Duodenal mucosa (tissue), 2 donors: Measurements from ENCODE around the gene SULT2B1.

Experiments used
- H3K27ac ChIP-seq: one replicate; pipeline ENCODE4 v1.7.0; 2013; ENCODE audit warnings: low read depth, low read length
- H3K27me3 ChIP-seq, 2 donors: one replicate each; pipeline ENCODE4 v1.7.0; 2013; ENCODE audit warnings: low read length in 2 of 2, control low read depth in 1 of 2; ENCODE audit not compliant: insufficient read depth in 2 of 2, control insufficient read depth in 1 of 2
- H3K36me3 ChIP-seq, 2 donors: one replicate each; pipeline ENCODE4 v1.7.0; 2013; ENCODE audit warnings: low read length in 2 of 2, control low read depth in 1 of 2; ENCODE audit not compliant: insufficient read depth in 2 of 2, control insufficient read depth in 1 of 2
- H3K4me1 ChIP-seq, 2 donors: one replicate each; pipeline ENCODE4 v1.7.0; 2013; ENCODE audit warnings: low read length in 2 of 2, control low read depth in 1 of 2; ENCODE audit not compliant: insufficient read depth in 2 of 2, control insufficient read depth in 1 of 2
- H3K4me3 ChIP-seq, 2 donors: one replicate each; pipeline ENCODE4 v1.7.0; 2013; ENCODE audit warnings: low read length in 2 of 2, low read depth in 1 of 2
- H3K9ac ChIP-seq, 2 donors: one replicate each; pipeline ENCODE4 v1.7.0; 2013; ENCODE audit warnings: low read length in 2 of 2, low read depth in 1 of 2
- H3K9me3 ChIP-seq, 2 donors: one replicate each; pipeline ENCODE4 v1.7.0; 2013; ENCODE audit warnings: low read length in 2 of 2, control low read depth in 1 of 2; ENCODE audit not compliant: control insufficient read depth in 1 of 2

The SULT2B1 gene

DNA sequence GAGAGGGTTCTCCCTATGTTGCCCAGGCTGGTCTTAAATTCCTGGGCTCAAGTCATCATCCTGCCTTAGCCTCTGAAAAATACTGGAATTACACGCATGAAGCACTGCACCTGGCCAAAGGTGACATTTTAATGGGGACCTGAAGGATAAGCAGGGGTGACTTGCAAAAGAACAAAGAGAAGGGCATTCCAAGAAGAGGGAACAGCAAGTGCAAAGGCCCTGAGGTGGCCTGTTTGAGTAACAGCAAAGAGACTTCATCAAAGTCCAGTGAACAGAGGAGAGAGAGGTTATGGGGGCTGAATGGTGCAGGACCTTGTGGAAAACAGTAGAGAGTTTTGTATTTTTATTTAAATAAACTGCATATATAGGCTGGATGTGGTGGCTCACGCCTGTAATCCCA lies 89.9 kb downstream of the SULT2B1 start:
- H3K36me3 ChIP-seq: no peaks in the 10 kb centered on the region
- H3K9me3 ChIP-seq: no peaks in the 10 kb centered on the region
- H3K4me3 ChIP-seq: no peak overlapping the region
- H3K4me1 ChIP-seq: peaks cover 32 to 39% of the 10 kb centered on the region in 2 donors
- no peaks in the 10 kb centered on the region for H3K27me3 ChIP-seq
- H3K9ac ChIP-seq: no peak overlapping the region
- no peak overlapping the region for H3K27ac ChIP-seq

- Histone ChIP-seq H3K27ac (no peak overlapping the region), H3K9me3 (no peaks in the 10 kb centered on the region), H3K27me3 (no peaks in the 10 kb centered on the region), H3K4me3 (no peak overlapping the region), H3K9ac (no peak overlapping the region), H3K36me3 (no peaks in the 10 kb centered on the region), H3K4me1 (peaks cover 32 to 39% of the 10 kb centered on the region in 2 donors)
Observed at GRCh38 chr19:48642862-48643261, 90.9 kb downstream of the SULT2B1 start.

GRCh38 chr19:48644355-48644754 lies 92.4 kb downstream of the SULT2B1 start:
- Histone ChIP-seq H3K4me3 (peak overlapping the region in 1 of 2 donors; percentile 8), H3K9me3 (no peaks in the 10 kb centered on the region), H3K36me3 (no peaks in the 10 kb centered on the region), H3K4me1 (peaks cover 21 to 27% of the 10 kb centered on the region in 2 donors), H3K27ac (no peak overlapping the region), H3K9ac (no peak overlapping the region), H3K27me3 (no peaks in the 10 kb centered on the region)

GRCh38 chr19:48644839-48645619 lies 93.1 kb downstream of the SULT2B1 start:
- no peaks in the 10 kb centered on the region for H3K9me3 ChIP-seq
- H3K27me3 ChIP-seq: no peaks in the 10 kb centered on the region
- H3K9ac ChIP-seq: peak overlapping the region; percentile 48 to 56
- H3K4me1 ChIP-seq: peaks cover 18 to 20% of the 10 kb centered on the region in 2 donors
- peak overlapping the region; percentile 67 to 74 for H3K4me3 ChIP-seq
- no peaks in the 10 kb centered on the region for H3K36me3 ChIP-seq
- no peak overlapping the region for H3K27ac ChIP-seq

- Histone ChIP-seq H3K36me3 (no peaks in the 10 kb centered on the region), H3K27me3 (no peaks in the 10 kb centered on the region), H3K9me3 (no peaks in the 10 kb centered on the region), H3K9ac (peak overlapping the region; percentile 48 to 56), H3K27ac (peak overlapping the region; percentile 62), H3K4me3 (peak overlapping the region; percentile 67 to 74), H3K4me1 (peaks cover 18 to 20% of the 10 kb centered on the region in 2 donors)
Observed at GRCh38 chr19:48645620-48646000, 93.6 kb downstream of the SULT2B1 start.

DNA sequence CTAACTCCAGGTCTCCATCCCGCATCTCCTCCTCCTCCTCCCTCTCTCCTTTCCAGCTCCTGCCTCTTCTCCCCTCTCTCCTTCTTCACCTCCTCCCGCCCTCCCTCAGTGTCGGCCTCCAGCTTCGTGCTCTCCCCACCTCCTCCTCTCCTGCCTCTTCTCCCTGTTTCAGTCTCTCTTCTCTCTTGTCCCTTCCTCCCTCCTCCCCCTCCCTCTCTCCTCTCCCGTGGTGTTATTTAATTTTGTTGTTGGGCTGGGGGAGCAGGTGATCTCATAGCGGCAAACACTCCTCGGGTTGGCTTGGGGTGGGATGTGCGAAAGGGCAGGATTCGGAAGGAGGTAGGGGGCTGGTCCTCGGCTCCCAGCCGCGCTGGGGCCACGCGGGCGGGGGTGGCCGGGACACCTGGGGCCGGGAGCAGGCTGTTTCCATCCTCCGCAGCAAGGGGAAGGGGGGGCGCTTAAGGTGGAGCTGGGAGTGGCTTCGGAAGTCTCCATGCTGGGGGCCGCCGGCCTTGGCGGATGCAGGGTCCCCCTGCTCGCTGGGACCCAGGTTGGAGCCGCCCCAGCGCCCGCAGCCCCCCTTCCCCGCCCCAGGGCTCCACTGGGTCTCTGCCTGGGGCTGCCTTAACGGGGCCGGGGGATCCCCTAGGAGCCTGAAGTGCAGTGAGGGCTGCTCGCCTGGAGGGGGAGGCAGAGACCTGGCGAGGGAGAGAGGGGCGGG lies 94.2 kb downstream of the SULT2B1 start, which contains the start of gene CA11:
Gene CA11, minus strand, starts transcription at position 187 of the 721 bp plus-strand sequence. CDS start 555 bp downstream, outside the sequence.
- Histone ChIP-seq H3K36me3 (no peaks in the 10 kb centered on the region), H3K4me3 (peak within 1 kb of the TSS; percentile 67 to 74), H3K4me1 (peaks cover 18 to 19% of the 10 kb centered on the region in 2 donors), H3K9me3 (no peaks in the 10 kb centered on the region), H3K27ac (peak within 1 kb of the TSS; percentile 62), H3K9ac (peak within 1 kb of the TSS; percentile 48 to 56), H3K27me3 (no peaks in the 10 kb centered on the region)

DNA sequence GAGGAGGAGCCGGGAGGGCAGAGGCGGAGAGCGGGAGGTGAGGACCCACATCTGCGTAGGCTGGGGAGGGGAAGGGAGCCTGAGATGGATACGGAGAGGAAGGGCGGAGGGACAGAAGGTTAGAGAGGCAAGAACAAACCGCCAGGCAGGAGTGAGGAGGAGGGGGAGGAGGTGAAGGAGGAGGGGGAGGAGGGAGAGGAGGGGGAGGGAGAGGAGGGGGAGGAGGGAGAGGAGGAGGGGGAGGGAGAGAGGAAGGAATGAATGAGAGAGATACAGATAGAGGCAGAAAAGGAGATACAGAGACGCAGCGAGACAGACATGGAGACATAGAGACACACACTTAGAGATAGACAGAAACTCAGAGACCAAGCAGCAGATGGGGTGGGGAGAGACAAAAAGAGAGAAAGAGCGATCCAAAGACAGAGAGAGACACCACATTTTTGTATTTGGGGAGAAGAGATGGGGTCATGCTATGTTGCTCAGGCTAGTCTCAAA lies 94.8 kb downstream of the SULT2B1 start:
- Histone ChIP-seq H3K4me3 (peak overlapping the region in 1 of 2 donors; percentile 74), H3K36me3 (no peaks in the 10 kb centered on the region), H3K4me1 (peaks cover 17 to 18% of the 10 kb centered on the region in 2 donors), H3K9me3 (no peaks in the 10 kb centered on the region), H3K9ac (no peak overlapping the region), H3K27ac (no peak overlapping the region), H3K27me3 (no peaks in the 10 kb centered on the region)

GRCh38 chr19:48648134-48648533 lies 96.2 kb downstream of the SULT2B1 start:
- Histone ChIP-seq H3K27me3 (no peaks in the 10 kb centered on the region), H3K27ac (no peak overlapping the region), H3K4me1 (peaks cover 17 to 18% of the 10 kb centered on the region in 2 donors), H3K4me3 (no peak overlapping the region), H3K9ac (no peak overlapping the region), H3K36me3 (no peaks in the 10 kb centered on the region), H3K9me3 (no peaks in the 10 kb centered on the region)
